SK-N-SH (cell line): ENCODE data around the gene GRIK1.

ENCODE experiments used
- EP300 ChIP-seq, 2 experiments: IDR thresholded peaks; 2 replicates each; pipeline versions ENCODE4 v1.4.0 to v1.6.1; 2012; ENCODE audit warnings: borderline replicate concordance in 1 of 2, low read depth in 1 of 2, low read length in 1 of 2
- FOXJ3 ChIP-seq: sonication (generic); formaldehyde crosslinking; IDR thresholded peaks from 2 replicates; pipeline ENCODE4 v1.5.1; 2020; ENCODE audit warnings: mild to moderate bottlenecking, missing genetic modification reagents
- POLR2AphosphoS5 ChIP-seq: IDR thresholded peaks from 2 replicates; pipeline ENCODE4 v1.6.1; 2012; ENCODE audit warnings: low read depth, low read length
- TCF12 ChIP-seq: IDR thresholded peaks from 2 replicates; pipeline ENCODE4 v1.4.0; 2012
- YY1 ChIP-seq: IDR thresholded peaks from 2 replicates; pipeline ENCODE4 v1.4.0; 2012; ENCODE audit warnings: low read depth, mild to moderate bottlenecking
- TF ChIP-seq, protein P1 (sequence below): IDR thresholded peaks from 2 replicates; pipeline ENCODE4; 2012
- TF ChIP-seq, protein P2 (sequence below): fragments of 200-600 bp; sonication (generic); IDR thresholded peaks from 2 replicates; pipeline ENCODE4 v1.6.1; 2017; ENCODE audit warnings: antibody characterized with exemption, mild to moderate bottlenecking, moderate library complexity
- TF ChIP-seq, protein P3 (sequence below): fragments of 150-350 bp; IDR thresholded peaks from 2 replicates; pipeline ENCODE4 v1.6.1; 2017; ENCODE audit warnings: antibody characterized with exemption, low read length, low read depth, borderline replicate concordance

DNA sequence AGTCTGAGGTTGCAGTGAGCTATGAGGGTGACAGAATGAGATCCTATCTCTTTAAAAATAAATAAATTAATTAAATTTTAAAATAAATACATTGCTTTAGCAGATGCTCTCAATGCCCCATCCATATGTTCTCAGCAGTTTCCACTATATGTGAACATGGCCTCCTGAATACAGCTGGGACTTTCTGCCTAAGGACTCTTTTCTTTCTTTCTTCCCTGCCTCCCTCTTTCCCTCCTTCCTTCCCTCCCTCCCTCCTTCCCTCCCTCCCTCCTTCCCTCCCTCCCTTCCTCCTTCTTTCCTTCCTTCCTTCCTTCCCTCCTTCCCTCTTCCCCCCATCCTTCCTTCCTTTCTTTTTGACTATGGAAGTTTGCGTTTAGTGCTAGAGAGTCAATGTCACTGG lies 10.2 kb upstream of the GRIK1 start:
- TF ChIP-seq POLR2AphosphoS5 (no peak), YY1 (no peak), TCF12 (no peak), EP300 (IDR thresholded peaks at IDR 0.05; ENCODE audit: borderline replicate concordance in 1 of 2, low read depth in 1 of 2, low read length in 1 of 2) (no peak), FOXJ3 (CRISPR knock-in tag) (no peak)
- TF ChIP-seq, protein P1, sequence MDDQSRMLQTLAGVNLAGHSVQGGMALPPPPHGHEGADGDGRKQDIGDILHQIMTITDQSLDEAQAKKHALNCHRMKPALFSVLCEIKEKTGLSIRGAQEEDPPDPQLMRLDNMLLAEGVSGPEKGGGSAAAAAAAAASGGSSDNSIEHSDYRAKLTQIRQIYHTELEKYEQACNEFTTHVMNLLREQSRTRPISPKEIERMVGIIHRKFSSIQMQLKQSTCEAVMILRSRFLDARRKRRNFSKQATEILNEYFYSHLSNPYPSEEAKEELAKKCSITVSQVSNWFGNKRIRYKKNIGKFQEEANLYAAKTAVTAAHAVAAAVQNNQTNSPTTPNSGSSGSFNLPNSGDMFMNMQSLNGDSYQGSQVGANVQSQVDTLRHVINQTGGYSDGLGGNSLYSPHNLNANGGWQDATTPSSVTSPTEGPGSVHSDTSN, result no peak
- TF ChIP-seq, protein P2, sequence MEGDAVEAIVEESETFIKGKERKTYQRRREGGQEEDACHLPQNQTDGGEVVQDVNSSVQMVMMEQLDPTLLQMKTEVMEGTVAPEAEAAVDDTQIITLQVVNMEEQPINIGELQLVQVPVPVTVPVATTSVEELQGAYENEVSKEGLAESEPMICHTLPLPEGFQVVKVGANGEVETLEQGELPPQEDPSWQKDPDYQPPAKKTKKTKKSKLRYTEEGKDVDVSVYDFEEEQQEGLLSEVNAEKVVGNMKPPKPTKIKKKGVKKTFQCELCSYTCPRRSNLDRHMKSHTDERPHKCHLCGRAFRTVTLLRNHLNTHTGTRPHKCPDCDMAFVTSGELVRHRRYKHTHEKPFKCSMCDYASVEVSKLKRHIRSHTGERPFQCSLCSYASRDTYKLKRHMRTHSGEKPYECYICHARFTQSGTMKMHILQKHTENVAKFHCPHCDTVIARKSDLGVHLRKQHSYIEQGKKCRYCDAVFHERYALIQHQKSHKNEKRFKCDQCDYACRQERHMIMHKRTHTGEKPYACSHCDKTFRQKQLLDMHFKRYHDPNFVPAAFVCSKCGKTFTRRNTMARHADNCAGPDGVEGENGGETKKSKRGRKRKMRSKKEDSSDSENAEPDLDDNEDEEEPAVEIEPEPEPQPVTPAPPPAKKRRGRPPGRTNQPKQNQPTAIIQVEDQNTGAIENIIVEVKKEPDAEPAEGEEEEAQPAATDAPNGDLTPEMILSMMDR, result no peak
- TF ChIP-seq, protein P3, sequence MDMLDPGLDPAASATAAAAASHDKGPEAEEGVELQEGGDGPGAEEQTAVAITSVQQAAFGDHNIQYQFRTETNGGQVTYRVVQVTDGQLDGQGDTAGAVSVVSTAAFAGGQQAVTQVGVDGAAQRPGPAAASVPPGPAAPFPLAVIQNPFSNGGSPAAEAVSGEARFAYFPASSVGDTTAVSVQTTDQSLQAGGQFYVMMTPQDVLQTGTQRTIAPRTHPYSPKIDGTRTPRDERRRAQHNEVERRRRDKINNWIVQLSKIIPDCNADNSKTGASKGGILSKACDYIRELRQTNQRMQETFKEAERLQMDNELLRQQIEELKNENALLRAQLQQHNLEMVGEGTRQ, result no peak
